ENCODE results near the gene SLC18B1. TPM values are rescaled to one million over a fixed set of nuclear protein-coding genes. Genes with fewer than 3 reads are reported as not detected.

Gene SLC18B1
- total and polyA plus RNA-seq, 8 donors, result 4.4 to 10.9 (median 7.2) TPM

DNA sequence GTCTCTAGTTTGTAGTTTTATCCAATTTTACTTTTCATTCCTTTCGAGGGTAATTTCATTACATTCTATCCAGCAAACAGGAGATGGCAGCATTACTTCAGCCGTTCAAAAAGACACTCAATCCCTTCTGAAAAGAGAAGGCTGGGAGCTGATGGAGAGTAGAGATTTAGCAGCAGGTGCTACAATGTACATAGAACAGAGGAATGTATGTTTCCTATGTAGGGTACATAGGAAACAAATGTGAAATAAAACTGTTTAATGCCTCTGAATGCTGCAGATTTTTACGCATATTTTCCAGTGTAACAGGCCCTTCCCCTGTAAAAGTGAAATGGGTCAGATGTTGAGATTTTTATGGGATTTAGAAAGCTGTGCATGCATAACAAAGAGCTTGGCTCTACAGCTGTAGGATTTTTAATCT is 31.9 kb upstream of the SLC18B1 start:
- FAIRE-seq, result no peak
- DNase-seq, result no peak
- peak in 3 of 4 donors; percentile 45 to 62 (median 59) for ATAC-seq
- H3K4me3 ChIP-seq, result no peak overlapping the region
- H3K36me3 ChIP-seq, result no peaks in the 10 kb centered on the region
- TF ChIP-seq, protein P1, sequence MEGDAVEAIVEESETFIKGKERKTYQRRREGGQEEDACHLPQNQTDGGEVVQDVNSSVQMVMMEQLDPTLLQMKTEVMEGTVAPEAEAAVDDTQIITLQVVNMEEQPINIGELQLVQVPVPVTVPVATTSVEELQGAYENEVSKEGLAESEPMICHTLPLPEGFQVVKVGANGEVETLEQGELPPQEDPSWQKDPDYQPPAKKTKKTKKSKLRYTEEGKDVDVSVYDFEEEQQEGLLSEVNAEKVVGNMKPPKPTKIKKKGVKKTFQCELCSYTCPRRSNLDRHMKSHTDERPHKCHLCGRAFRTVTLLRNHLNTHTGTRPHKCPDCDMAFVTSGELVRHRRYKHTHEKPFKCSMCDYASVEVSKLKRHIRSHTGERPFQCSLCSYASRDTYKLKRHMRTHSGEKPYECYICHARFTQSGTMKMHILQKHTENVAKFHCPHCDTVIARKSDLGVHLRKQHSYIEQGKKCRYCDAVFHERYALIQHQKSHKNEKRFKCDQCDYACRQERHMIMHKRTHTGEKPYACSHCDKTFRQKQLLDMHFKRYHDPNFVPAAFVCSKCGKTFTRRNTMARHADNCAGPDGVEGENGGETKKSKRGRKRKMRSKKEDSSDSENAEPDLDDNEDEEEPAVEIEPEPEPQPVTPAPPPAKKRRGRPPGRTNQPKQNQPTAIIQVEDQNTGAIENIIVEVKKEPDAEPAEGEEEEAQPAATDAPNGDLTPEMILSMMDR (IDR thresholded peaks at IDR 0.05), result peak in 2 of 4 donors; percentile 19 to 23
- WGBS, 2 donors, result 44% methylated on average over 3 of the region's 3 CpGs
- intact Hi-C loops (cut with DNase I), result loop anchor here in 1 of 3 donors (10.0 kb wide), 1 partner anchor 674 kb away; no protein-coding TSS in a partner anchor
- no peak overlapping the region for H3K27ac ChIP-seq
- H3K27me3 ChIP-seq, result no peaks in the 10 kb centered on the region
- no peaks in the 10 kb centered on the region for H3K4me1 ChIP-seq
- no peaks in the 10 kb centered on the region for H3K9me3 ChIP-seq

DNA sequence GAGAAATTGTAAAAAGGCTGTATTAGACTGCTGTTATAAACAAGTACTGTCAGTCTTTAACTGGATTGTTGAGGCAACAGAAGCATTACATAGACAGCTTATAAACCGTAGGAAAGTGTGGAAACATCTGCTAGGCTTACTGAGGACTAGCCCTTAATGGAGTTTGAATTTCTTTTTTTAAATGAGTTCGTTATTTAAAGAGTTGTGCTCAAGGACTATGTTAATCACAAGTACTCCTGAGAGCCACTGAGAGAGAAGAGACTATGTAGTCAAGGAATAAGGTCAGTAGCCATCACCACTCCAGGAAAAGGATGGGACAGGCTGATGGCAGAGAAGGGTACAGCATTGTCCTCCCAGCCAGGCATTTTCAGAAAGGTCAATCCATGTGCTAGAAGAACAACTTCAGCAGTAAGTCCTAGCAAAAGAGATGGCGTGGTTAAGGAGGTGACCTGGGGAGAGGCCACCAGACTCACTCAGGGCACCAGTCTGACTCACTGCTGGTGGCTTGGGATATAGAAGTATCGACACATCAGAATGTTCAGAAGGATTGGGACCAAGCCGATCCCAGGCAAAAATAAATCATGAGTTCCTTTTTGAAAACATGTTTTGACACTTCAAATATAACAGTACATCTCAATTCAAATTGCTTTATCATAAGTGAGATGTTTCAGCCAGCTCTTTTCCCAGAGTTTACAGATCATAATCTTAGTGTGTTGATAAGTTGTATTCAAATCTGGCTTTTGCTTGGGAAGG is 22.4 kb upstream of the SLC18B1 start:
- intact Hi-C loops (cut with DNase I), result no loop called here
- no peak for DNase-seq
- no peak overlapping the region for H3K4me3 ChIP-seq
- TF ChIP-seq, protein P1 (IDR thresholded peaks at IDR 0.05), result no peak
- ATAC-seq, result peak in 3 of 4 donors; percentile 18 to 35 (median 33)
- H3K36me3 ChIP-seq, result peaks cover 0 to 40% (median 17%) of the 10 kb centered on the region in 3 donors
- no peaks in the 10 kb centered on the region for H3K27me3 ChIP-seq
- H3K9me3 ChIP-seq, result no peaks in the 10 kb centered on the region
- WGBS, 2 donors, result 43 to 54% methylated on average over 5 of the region's 5 CpGs
- no peak overlapping the region for H3K27ac ChIP-seq
- peaks cover 6 to 19% (median 17%) of the 10 kb centered on the region in 3 donors for H3K4me1 ChIP-seq
- no peak for FAIRE-seq

DNA sequence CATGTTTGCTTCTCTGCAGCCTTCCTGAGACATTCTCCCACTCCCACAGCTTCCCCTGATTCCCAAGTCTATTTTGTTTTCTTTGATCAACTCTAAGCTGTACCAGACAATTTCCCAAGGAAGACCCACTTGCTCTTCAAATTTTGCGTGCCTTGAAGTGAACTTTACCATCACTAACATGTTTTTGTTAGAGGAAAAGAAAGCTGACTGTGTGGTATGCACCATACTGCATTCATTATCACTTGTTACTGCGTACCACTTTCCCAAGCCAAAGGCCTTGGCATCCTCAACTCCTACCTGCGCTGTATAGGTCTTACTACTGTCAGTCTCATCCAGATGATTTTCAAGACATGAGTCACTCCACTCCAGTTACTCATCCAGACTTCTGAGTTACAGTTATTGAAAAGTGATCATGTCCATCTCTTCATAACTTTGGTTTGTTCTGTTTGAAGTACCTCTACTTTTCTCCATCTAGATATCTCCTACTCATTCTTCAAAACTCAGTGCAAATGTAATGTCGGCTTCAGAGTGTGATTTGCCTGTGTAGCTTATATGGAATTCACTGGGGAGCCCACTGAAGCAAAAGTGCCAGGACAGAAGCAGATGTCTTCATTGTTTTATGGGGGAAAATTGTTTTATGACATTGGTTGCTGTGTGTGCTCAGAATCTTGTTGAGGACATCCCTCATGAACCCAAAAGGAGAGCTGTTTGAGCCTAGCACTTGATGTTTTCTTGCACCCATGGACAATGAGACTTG is 21.1 kb upstream of the SLC18B1 start:
- H3K4me3 ChIP-seq, result no peak overlapping the region
- peaks cover 0 to 41% (median 17%) of the 10 kb centered on the region in 3 donors for H3K36me3 ChIP-seq
- H3K9me3 ChIP-seq, result no peaks in the 10 kb centered on the region
- intact Hi-C loops (cut with DNase I), result no loop called here
- H3K4me1 ChIP-seq, result peaks cover 6 to 21% (median 19%) of the 10 kb centered on the region in 3 donors
- ATAC-seq (no peak), FAIRE-seq (no peak), DNase-seq (no peak)
- TF ChIP-seq, protein P1 (IDR thresholded peaks at IDR 0.05), result no peak
- H3K27ac ChIP-seq, result no peak overlapping the region
- WGBS, 2 donors, result 90 to 94% methylated on average over 4 of the region's 4 CpGs
- H3K27me3 ChIP-seq, result no peaks in the 10 kb centered on the region

DNA sequence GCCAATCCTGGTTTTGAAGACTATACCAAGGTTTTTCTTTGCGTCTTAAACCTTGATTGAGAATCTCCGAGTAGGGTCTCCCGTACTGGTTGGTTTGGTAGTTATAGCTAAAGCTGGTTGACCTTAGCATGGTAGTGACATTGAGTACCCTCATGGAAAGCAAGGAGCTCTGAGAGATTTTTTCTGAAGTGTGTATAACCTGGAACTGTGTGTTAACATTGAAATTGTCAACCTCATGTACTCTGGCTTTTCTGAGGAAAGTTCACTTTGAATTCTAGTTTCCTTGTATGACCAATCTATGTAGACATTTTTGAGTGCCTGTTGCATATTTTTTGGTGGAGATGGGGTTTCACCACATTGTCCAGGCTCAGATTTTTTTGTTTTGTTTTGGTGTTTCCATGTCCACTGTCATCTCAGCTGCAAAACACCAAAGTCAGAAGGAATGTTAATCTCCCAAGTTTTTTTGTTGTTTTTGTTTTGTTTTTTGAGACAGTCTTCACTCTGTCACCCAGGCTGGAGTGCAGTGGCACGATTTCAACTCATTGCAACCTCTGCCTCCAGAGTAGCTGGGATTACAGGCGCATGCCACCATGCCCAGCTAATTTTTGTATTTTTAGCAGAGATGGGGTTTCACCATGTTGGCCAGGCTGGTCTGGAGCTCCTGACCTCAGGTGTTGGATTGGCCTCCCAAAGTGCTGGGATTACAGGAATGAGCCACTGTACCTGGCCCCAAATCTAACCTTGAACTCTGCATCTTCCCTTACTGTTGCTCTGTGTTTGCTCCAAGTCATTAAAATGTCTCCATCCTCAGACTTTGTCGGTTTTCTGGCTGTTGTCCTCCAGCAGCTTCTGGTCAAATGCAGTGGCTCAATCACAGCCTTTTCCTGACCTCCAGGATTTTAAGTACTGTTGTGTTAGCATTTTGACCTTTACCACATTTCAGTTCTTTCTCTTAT is 20.2 kb upstream of the SLC18B1 start:
- H3K4me3 ChIP-seq, result no peak overlapping the region
- intact Hi-C loops (cut with DNase I), result no loop called here

More for the DNA sequence above, 20.2 kb upstream of the SLC18B1 start:
- no peak for FAIRE-seq
- ATAC-seq, result no peak
- Histone ChIP-seq H3K9me3 (no peaks in the 10 kb centered on the region), H3K4me1 (peaks cover 6 to 21% (median 19%) of the 10 kb centered on the region in 3 donors), H3K27ac (no peak overlapping the region), H3K27me3 (no peaks in the 10 kb centered on the region), H3K36me3 (peaks cover 0 to 41% (median 17%) of the 10 kb centered on the region in 3 donors)
- DNase-seq, result no peak
- TF ChIP-seq, protein P1 (IDR thresholded peaks at IDR 0.05), result no peak
- 75 to 81% methylated on average over 6 of the region's 6 CpGs for WGBS, 2 donors

Measured in pancreas (tissue), 10 donors.